ENCODE results near the gene CDKAL1. TPM values are rescaled to one million over a fixed set of nuclear protein-coding genes. Genes with fewer than 3 reads are reported as not detected.
"Not testable (repeated sequence)": the region's sequence is repeated elsewhere in the genome, so short reads cannot be mapped to it uniquely, and the experiment has no call there.

The CDKAL1 gene
- total and polyA plus RNA-seq, 9 of the 15 experiments (the other 6 are each of a cell fraction or from before 2014, with no cell fraction given): 11.2 to 36.3 (median 20.1) TPM

DNA sequence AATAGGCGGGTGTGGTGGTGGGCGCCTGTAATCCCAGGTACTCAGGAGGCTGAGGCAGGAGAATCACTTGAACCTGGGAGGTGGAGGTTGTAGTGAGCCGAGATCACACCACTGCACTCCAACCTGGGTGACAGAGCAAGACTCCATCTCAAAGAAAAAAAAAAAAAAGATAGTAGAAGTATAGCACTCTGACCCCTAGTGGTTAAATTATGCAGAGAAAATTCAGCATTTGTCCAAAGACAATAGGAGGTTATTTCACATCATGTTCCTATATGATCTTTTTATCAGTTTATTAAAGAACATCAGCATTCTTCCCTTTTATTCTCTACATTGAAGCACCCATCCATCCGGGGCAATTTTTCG is 5.2 kb upstream of the CDKAL1 start:
- Histone ChIP-seq H2AFZ (ENCODE audit: low read depth, low read length) (peak overlapping the region; percentile 52), H3K27ac (ENCODE audit: extremely low read depth, low read depth, low read length) (peak overlapping the region; percentile 65; the same call in 1 of the 3 replicates), H3K4me1 (replicated peaks in 1 of 2; ENCODE audit: control insufficient read depth in 2 of 2, insufficient read depth in 2 of 2, low read length in 2 of 2) (peaks cover 10 to 13% of the 10 kb centered on the region in 2 experiments; a peak in 4 of 5 replicates), H3K9ac (ENCODE audit: insufficient read depth in 1 of 2, low read depth in 2 of 2, low read length in 2 of 2) (peak overlapping the region in 1 of 2 experiments; percentile 1; a peak in 1 of 4 replicates)
- BruUV-seq (replicated peaks); H3K9me3 ChIP-seq (replicated peaks; ENCODE audit: control insufficient read depth, insufficient read depth, low read depth, low read length); H3K9me1 ChIP-seq (ENCODE audit: control insufficient read depth, insufficient read depth, low read length); H3K79me2 ChIP-seq (ENCODE audit: control insufficient read depth, insufficient read depth, low read length); H3K4me3 ChIP-seq; H3K27me3 ChIP-seq (ENCODE audit: control insufficient read depth in 2 of 2, insufficient read depth in 2 of 2, low read length in 2 of 2); H3K36me3 ChIP-seq (ENCODE audit: control insufficient read depth, insufficient read depth, low read length); H3K4me2 ChIP-seq (ENCODE audit: insufficient read depth, low read length); POLR2A ChIA-PET; H4K20me1 ChIP-seq (replicated peaks; ENCODE audit: control insufficient read depth, insufficient read depth, low read length); TF ChIP-seq ATF1 (CRISPR knock-in tag; IDR thresholded peaks at IDR 0.05); REST (CRISPR knock-in tag; IDR thresholded peaks at IDR 0.05; ENCODE audit: low read depth): not testable (repeated sequence)
- ATAC-seq: peak; percentile 77
- peak in 2 of 4 experiments; percentile 40 to 71 for DNase-seq (ENCODE audit: extremely low read depth in 1 of 4, low spot score in 3 of 4)
- intact Hi-C loops (cut with micrococcal nuclease) (loop anchor here (1.0 to 2.0 kb wide), 3 partner anchors 70 to 238 kb away; partner anchors contain the start of gene E2F3), in situ Hi-C loops (cut with MboI) (loop anchor here (5.0 kb wide), 1 partner anchor 237 kb away; no protein-coding TSS in a partner anchor)
- WGBS (ENCODE audit: insufficient coverage, low coverage, missing lambda C conversion rate): 3% methylated on average over 4 of the region's 5 CpGs
- FAIRE-seq: peak; percentile 32
- CTCF ChIA-PET (ENCODE audit: low intra/inter-chr PET ratio): interaction anchor here (0.5 to 2.7 kb wide), 8 partner anchors 125 to 437 kb away, joined by 3 to 45 read pairs (median 9); partner anchors contain the start of gene E2F3
- TF ChIP-seq ARID2 (IDR thresholded peaks at IDR 0.05): 0 out of 2 replicates have a peak, but pooled peaks have one; percentile 9
- peak in 1 of 2 experiments; percentile 20; a peak in 1 of 4 replicates for TF ChIP-seq HDAC1 (IDR thresholded peaks at IDR 0.05)
- 0 out of 2 replicates have a peak, but pooled peaks have one; percentile 57 for TF ChIP-seq HDAC2 (IDR thresholded peaks at IDR 0.05)
- peak; percentile 24 for TF ChIP-seq SMARCA4 (IDR thresholded peaks at IDR 0.05)
- peak; percentile 73 for TF ChIP-seq ZEB2 (IDR thresholded peaks at IDR 0.05)
- peak; percentile 15; the same call in 1 of the 2 replicates for TF ChIP-seq ATF1 (tag; IDR thresholded peaks at IDR 0.05)
- TF ChIP-seq, protein P1, sequence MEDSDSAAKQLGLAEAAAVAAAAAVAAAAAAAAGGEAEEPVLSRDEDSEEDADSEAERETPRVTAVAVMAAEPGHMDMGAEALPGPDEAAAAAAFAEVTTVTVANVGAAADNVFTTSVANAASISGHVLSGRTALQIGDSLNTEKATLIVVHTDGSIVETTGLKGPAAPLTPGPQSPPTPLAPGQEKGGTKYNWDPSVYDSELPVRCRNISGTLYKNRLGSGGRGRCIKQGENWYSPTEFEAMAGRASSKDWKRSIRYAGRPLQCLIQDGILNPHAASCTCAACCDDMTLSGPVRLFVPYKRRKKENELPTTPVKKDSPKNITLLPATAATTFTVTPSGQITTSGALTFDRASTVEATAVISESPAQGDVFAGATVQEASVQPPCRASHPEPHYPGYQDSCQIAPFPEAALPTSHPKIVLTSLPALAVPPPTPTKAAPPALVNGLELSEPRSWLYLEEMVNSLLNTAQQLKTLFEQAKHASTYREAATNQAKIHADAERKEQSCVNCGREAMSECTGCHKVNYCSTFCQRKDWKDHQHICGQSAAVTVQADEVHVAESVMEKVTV (CRISPR knock-in tag; IDR thresholded peaks at IDR 0.05): 0 out of 2 replicates have a peak, but pooled peaks have one; percentile 39
- TF ChIP-seq REST (IDR thresholded peaks at IDR 0.05; ENCODE audit: borderline replicate concordance): peak; percentile 53; the same call in 1 of the 2 replicates
- TF ChIP-seq ZNF384 (IDR thresholded peaks at IDR 0.05; ENCODE audit: low read depth, low read length): peak; percentile 95
- TF ChIP-seq, protein P2, sequence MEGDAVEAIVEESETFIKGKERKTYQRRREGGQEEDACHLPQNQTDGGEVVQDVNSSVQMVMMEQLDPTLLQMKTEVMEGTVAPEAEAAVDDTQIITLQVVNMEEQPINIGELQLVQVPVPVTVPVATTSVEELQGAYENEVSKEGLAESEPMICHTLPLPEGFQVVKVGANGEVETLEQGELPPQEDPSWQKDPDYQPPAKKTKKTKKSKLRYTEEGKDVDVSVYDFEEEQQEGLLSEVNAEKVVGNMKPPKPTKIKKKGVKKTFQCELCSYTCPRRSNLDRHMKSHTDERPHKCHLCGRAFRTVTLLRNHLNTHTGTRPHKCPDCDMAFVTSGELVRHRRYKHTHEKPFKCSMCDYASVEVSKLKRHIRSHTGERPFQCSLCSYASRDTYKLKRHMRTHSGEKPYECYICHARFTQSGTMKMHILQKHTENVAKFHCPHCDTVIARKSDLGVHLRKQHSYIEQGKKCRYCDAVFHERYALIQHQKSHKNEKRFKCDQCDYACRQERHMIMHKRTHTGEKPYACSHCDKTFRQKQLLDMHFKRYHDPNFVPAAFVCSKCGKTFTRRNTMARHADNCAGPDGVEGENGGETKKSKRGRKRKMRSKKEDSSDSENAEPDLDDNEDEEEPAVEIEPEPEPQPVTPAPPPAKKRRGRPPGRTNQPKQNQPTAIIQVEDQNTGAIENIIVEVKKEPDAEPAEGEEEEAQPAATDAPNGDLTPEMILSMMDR (IDR thresholded peaks at IDR 0.05 in 2 of 3, conservative IDR thresholded peaks at IDR 0.05 in 1 of 3; ENCODE audit: insufficient read depth in 2 of 3, low read depth in 1 of 3, low read length in 3 of 3): peak; percentile 28 to 63 (median 53); a peak in 4 of 6 replicates
- peak; percentile 50; the same call in 1 of the 2 replicates for TF ChIP-seq DPF2 (IDR thresholded peaks at IDR 0.05)

Data from K562 (cell line).